Fibroblast of villous mesenchyme (primary cell): Measurements from ENCODE around the gene SLC22A12. TPM values are rescaled to one million over a fixed set of nuclear protein-coding genes. Genes with fewer than 3 reads are reported as not detected.
"Not testable (repeated sequence)": the region's sequence is repeated elsewhere in the genome, so short reads cannot be mapped to it uniquely, and the experiment has no call there.

Experiments
- DNase-seq: peaks from one replicate; pipeline ENCODE4 v3.0.0-alpha.2; 2010; ENCODE audit warnings: low read depth
- H3K4me3 ChIP-seq: 2 replicates; pipeline ENCODE4 v1.5.1; 2011; ENCODE audit warnings: low read depth, mild to moderate bottlenecking, low read length
- total RNA-seq: library from RNA; depleted of rRNA; stranded (reverse); fragments of >200 nt; gene quantifications from 2 replicates; pipeline ENCODE4 v1.2.3, GENCODE V29; 2012
- TF ChIP-seq, protein P1 (sequence below): IDR thresholded peaks from 2 replicates; pipeline ENCODE4 v1.5.1; 2012; ENCODE audit warnings: low read depth, mild to moderate bottlenecking, low read length; ENCODE audit not compliant: insufficient read depth

The SLC22A12 gene
- total RNA-seq, 1 donor = not detected

DNA sequence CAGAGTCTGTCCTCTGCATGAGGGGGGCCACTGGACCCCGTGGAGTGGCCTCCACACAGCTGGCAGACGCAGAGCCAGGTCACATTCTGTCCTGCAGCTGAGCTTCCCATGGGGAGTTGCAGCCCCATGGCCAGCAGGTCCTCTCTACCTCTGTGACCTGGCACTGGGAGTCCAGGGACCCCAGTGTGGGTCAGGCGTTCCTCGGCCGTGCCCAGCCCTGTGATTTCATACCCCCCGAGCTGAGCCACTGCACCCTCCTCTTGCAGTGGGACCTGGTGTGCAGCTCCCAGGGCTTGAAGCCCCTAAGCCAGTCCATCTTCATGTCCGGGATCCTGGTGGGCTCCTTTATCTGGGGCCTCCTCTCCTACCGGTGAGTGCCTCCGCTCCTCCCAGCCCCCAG, 32.2 kb upstream of the SLC22A12 start:
- TF ChIP-seq, protein P1, sequence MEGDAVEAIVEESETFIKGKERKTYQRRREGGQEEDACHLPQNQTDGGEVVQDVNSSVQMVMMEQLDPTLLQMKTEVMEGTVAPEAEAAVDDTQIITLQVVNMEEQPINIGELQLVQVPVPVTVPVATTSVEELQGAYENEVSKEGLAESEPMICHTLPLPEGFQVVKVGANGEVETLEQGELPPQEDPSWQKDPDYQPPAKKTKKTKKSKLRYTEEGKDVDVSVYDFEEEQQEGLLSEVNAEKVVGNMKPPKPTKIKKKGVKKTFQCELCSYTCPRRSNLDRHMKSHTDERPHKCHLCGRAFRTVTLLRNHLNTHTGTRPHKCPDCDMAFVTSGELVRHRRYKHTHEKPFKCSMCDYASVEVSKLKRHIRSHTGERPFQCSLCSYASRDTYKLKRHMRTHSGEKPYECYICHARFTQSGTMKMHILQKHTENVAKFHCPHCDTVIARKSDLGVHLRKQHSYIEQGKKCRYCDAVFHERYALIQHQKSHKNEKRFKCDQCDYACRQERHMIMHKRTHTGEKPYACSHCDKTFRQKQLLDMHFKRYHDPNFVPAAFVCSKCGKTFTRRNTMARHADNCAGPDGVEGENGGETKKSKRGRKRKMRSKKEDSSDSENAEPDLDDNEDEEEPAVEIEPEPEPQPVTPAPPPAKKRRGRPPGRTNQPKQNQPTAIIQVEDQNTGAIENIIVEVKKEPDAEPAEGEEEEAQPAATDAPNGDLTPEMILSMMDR = no peak
- no peak overlapping the region for H3K4me3 ChIP-seq
- DNase-seq = no peak

DNA sequence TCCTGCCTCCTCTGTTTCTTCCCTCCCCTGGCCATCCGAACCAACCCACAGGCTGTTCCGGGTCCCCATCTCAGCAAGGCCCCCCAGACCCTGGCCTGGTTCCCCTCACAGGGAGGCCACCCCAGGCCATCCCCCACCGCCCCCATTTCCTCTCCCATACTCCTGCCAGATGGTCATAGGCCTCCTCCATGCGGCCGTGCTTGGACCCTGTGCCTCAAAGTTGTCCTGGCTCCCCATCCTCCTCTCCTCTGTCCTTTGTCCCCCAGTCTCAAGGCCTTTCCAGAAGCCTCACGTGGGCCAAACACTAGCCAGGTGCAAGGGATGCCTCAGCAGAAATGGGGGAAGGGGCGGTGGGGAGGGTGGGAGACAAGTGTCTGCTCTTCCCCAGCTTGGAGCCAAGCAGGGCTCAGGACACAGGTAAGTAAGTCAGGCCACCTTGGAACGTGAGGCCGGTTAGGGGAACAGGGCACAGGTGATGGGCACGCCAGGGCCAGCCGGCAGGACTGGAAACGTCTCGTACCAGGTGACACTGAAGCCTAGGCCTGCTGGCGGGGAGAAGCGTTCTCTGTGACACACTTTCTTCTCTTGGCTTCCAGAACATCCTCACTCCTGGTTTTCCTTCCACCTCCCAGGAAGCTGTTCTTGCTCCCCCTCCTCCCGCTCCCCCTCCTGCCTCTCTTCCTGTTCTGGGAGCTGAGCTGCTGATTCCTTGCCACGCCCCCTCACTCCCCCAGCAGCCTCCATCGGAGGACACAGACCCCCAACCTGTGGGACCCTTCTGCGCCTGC, 31.5 kb upstream of the SLC22A12 start:
- no peak for DNase-seq
- H3K4me3 ChIP-seq = no peak overlapping the region
- TF ChIP-seq, protein P1 = no peak

DNA sequence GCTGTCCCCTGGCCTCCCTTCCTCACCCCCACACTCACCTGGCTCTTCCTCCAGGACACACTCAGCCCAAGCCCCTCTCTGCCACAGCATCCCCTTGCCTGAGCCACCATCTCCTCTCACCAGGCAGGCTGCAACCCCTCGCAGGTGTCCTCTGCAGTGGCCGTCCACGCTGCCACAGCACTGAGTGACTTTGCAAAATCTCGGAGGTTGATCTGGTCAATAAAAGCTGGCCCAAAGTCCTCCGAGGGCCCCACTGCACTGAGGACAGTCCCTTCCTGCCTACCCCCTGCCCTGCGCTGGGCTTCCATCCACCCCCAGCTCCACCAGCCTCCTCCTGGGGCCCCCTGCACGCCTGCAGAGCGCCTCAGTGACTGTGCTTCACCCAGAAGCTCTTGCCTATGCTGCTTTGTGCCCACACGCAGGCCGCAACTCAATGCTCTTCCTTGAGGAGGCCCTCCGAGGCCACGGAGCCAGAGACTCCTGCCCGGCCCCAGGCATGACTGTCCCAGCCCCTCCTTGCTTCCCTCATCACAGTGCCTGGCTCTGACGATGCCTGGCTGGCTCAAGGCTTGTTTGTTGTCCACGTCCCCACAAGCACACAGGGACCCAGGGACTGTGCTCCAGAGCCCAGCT, 30.8 kb upstream of the SLC22A12 start:
- TF ChIP-seq, protein P1 = no peak
- no peak for DNase-seq
- no peak overlapping the region for H3K4me3 ChIP-seq

DNA sequence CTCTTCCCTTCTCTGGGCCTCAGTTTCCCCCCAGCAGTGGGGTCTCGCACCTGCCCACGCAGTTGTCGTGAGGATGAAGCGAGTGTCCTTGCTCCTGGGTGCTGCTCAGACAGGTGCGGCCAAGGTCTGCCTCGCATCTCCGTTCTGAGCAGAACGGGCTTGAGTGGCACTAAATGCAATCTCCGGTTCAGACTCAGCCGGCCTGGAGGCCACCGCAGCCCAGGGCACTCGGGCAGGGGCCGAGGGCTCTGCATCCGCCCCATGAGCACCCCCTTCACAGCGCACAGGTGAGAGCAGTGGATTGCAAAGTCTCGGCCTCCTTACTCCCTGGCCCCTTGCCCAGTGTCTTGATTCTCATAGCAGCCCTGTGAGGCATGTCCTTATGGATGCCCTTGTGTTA, 30.1 kb upstream of the SLC22A12 start:
- no peak for DNase-seq
- TF ChIP-seq, protein P1 = no peak
- no peak overlapping the region for H3K4me3 ChIP-seq

DNA sequence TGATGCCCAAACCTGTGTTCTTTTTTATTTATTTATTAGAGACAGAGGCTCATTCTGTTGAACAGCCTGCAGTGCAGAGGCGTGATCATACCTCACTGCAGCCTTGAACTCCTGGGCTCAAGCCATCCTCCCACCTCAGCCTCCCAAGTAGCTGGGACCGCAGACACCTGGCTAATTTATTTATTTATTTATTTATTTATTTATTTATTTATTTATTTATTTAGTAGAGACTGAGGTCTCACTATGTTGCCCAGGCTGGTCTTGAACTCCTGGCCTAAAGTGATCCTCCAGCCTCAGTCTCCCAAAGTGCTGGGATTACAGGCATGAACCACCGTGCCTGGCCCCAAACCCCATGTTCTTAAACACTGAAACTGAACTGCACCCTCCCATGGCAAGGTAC, 29.6 kb upstream of the SLC22A12 start:
- not testable (repeated sequence) for H3K4me3 ChIP-seq, DNase-seq

DNA sequence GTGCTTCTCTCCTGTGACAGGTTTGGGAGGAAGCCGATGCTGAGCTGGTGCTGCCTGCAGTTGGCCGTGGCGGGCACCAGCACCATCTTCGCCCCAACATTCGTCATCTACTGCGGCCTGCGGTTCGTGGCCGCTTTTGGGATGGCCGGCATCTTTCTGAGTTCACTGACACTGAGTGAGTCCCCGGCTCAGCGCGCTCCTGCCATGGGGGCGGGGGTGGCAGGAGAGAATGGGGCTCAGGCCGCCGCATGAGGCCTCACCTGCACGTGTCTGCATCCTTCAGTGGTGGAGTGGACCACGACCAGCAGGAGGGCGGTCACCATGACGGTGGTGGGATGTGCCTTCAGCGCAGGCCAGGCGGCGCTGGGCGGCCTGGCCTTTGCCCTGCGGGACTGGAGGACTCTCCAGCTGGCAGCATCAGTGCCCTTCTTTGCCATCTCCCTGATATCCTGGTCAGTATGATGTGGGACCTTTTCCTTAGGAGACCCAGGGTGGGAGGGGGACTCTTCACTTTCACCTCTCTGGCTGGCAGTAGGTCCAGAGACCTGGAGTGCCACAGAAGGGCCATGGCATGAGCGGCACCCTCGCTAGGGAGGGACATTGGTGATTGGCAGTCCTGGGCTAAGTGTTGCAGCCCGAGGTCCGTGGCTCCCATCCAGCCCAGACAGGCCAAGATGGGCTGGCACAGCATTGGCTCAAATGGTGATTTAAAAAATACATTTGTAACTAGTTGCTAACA, 28.9 kb upstream of the SLC22A12 start:
- no peak for DNase-seq
- TF ChIP-seq, protein P1 = no peak

DNA sequence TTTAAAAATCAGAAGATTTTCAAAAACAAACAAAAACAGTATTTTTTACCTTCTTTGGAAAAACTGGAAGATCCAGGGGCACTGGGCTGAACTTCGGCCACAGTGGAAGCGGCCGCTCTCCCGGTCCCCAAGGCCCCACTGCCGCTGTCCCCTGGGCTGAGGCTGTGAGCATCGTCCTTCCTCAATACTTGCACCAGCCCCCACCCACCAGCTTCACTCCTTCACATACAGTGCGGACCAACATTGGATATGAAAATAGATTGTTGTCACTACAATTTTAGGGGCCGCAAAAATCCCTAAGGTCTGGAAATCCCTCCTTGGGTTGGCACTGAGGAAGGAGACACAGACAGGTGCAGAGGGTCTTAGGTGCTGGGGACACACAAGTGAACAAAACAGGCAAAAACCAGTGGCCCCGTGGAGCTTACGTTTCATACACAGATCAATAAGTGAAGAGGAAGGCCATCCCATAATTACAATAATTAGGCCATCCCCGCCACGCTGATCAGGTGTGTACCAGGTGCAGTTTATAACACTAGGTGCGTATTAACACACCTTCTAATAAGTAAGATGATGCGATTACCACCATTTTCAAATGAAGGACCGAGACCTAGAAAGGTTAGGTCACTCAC, 28.2 kb upstream of the SLC22A12 start:
- no peak for DNase-seq
- TF ChIP-seq, protein P1 = no peak
- no peak overlapping the region for H3K4me3 ChIP-seq

More for the DNA sequence above, 28.9 kb upstream of the SLC22A12 start:
- no peak overlapping the region for H3K4me3 ChIP-seq
